ENCODE results near the gene PDGFB.
A peak's percentile ranks its signal among the peaks of the same experiment; 100 is the strongest.

PDGFB gene

GRCh38 chr22:39254122-39254521 is 9.3 kb upstream of the PDGFB start:
- DNase-seq (ENCODE audit: low spot score), result no peak

DNA sequence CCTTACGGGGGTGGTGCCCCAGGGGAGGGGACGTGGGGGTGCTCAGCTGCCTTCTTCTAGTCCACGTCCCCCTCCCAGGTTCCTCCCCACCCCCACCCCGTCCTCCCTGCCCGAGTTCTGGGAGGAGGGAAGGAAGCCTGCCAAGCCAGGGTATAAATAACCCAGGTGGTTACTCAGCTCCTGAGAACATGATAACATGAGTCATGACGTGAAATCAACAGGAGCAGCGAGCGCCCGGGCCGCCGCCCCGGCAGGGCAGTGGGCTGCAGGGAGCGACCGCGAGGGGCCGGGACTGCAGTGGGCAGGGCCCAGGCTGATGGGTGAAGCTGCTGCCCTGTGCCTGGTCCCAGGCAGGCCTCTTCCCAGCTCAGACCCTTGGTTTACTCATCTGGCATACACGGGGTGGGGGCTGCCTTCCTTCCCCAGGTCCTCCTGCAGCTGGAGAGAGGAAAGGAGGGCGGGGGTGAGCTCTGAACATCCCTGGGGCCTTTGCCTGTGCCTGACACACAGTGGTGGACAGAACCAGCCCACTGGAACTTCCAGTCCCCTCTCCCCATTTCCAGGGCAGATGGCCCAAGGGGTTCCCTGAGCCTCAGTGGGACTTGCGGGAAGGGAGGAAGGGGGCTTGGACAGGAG is 8.8 kb upstream of the PDGFB start:
- peak; percentile 84 for DNase-seq (ENCODE audit: low spot score)

DNA sequence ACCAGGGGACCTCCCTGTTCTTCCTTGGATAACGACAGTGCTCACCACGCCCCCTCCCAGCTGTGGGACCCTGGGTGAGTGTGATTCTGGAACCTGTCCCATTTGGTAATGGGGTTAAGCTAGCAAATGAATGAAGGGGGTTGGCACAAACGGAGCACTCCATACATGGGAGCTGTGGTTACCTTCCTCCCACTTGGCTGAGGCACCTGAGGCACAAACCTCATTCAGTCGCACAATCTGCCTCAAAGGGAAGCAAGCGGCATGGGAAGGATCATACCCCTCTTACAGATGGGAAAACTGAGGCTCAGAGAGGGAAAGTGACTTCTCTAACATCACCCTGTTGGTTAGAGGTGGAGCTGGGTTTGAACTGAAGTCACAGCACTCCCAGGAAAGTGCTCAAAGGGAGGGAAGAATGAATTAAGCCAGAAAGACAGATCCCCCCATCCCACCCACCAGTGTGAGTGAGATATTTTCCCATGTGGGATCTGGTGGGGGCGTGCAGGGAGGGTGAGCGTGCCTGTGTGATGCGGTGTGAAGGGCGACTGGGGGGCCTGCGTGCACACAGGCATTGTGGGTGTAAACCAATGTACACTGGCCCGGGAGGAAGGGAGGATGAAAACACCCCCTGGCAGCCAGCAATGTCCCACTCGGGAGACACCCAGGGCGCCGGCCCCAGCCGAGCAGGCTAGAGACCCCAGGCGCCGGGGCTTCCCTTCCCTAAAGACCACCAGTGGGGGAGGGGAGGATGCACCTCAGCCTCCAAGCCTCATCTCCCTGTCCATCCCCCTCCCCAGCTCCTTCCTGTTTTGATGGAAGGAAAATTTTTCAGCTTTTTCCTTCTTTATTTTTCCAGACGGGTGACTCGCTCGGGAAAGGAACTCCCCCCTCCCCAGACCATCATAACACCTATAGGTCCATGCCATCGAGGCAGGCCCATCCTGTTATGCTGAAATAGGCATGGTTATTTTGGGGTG is 8.0 kb upstream of the PDGFB start:
- DNase-seq (ENCODE audit: low spot score), result no peak

GRCh38 chr22:39251762-39252460 is 7.1 kb upstream of the PDGFB start:
- DNase-seq (ENCODE audit: low spot score), result no peak

GRCh38 chr22:39250838-39251237 is 6.1 kb upstream of the PDGFB start:
- no peak for DNase-seq (ENCODE audit: low spot score)

DNA sequence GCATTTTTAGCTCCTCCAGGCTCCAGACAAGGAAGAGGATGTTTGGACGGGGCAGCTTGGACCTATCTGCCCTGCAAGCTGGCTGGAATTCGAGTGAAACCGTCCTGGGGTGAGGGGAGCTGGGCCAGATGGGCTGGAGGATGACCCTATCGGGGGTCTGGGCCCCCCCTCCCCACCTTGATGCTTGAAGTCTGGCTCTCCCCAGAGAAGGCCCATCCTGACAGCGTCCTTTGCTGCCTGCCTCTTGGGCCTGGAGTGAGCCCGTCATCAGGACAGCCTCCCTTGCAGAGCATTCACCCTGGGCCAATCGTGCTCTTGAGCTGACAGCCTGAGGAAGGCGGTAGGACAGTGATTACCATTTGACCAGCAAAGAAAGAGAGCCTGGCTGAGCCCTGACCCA is 5.3 kb upstream of the PDGFB start:
- DNase-seq (ENCODE audit: low spot score), result no peak

GRCh38 chr22:39249086-39249704 is 4.4 kb upstream of the PDGFB start:
- no peak for DNase-seq (ENCODE audit: low spot score)

DNA sequence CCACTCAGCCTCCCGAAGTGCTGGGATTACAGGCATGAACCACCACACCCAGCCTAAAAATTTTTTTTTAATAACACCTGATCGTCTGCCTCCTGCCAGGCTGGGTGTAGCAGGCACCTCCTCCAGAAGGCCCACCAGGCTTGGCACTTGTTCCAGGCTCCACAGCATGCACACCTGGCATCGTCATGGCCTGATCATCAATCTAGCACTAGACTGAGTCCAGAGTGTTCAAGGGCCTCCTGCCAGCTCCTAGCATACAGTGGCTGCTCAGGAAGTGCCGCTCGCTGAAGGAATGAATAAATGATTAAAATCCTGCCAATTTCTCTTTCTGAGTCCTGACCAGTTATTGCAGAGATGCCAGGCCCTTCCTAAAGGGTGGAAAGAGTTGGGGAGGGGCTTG is 3.5 kb upstream of the PDGFB start:
- no peak for DNase-seq (ENCODE audit: low spot score)

DNA sequence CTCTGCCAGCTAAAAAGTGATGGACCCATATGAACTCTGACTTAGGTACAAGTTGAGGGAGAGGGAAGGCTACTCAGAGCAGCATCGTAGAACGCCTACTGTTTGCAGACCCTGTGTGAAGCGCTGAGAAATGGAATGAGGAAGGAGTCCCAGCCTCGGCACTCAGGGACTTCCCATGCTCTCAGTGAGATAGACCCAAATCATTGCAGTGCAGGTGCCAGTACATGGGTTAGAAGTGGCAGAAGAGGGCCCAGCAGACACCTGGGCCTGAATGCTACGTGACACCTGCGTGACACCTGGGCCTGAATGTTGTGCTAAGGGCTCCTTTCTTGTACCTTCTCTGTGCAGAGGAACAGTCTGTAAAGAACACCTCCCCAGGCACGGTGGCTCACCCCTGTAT is 2.6 kb upstream of the PDGFB start:
- no peak for DNase-seq (ENCODE audit: low spot score)

DNA sequence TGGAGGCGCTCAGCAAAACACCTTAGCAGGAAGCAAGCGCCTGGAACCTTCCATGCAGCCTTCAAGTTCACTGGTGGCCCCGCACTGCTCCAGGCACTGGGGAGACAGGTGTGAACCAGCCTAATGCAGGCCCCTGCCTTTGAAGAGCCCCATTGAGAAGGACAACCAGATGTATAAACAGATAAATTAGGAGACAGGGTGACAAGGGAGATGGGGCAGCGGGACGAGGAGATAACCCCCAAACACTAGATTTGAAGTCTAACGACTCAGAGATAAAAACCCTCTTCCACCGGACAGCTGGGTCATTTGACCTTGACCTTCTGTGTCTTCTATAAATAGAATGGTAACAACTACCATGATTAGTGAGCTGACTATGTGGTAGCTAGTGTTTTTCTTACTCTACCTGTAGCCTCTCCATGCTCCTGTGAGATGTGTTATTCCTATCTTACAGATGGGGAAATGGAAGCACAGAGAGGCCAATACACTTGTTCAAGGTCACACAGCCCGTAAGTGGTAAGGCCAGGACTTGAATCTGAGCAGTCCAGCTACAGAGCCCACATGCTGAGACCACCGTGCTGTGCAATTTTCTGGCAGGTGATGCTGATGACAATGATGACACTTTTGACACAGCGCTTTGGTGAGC is 2.0 kb upstream of the PDGFB start:
- no peak for DNase-seq (ENCODE audit: low spot score)

- no peak for DNase-seq (ENCODE audit: low spot score)
Measured at GRCh38 chr22:39246217-39246616, 1.4 kb upstream of the PDGFB start.

DNA sequence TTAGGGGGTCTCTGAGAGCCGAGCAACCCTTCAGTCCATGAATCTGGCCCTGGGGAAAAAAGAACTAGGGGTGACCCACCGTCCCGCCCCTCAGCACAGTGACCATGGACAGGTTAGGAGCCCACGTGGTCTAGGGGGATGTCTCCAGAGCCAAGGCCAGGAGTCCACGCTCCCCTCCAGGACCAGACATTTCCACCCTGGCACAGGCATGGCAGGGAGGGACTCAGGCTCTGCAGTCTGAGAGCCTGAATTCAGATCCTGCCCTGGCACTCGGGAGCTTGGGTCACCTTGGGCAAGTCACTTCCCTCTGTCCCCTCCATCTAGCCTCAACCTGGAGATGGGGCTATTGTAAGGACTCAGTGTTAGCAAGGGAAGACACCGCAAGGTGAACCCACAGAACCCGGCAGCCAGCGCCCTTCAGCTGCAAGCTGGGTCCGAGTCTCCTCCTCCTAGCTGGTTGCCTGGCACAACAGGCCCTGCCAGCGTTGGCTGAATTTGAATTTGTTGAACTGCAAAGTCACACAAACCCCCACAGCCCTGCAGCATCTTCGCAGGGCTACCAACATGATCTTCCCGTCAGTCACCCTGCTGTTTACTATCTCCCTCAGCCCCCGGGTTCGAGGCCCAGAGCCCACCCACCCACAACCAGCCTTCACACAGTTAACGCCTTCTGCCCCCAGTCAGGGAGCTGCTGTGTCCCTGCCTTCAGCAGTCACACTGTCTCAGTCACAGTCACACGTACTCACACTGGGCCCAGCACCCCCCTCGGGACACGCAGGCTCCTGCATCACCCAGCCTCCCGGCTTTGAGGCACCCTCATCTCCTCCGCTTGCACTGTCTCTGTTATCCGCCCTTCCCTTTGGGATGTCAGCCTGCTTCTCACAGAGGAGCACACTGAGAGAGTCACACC is 603 bp upstream of the PDGFB start:
- no peak for DNase-seq (ENCODE audit: low spot score)

DNA sequence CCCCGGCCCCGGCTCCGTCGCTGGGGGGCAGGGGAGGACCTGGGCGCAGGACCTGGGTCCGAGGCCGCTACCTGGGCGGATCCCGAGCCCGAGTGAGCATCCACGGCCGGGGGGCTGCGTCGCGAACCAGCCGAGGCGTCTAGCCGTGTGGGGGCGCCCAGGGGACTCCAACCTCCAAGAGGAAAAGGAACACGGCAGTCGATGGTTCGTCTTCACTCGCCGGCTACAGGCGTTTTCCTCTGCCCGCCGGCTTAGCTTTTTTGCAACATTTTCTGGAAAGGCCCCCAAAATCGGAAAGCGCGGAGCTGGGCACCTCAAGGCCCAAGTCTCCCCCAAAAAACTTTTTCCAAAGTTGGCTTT is 666 bp downstream of the PDGFB start:
- DNase-seq (ENCODE audit: low spot score), result no peak

DNA sequence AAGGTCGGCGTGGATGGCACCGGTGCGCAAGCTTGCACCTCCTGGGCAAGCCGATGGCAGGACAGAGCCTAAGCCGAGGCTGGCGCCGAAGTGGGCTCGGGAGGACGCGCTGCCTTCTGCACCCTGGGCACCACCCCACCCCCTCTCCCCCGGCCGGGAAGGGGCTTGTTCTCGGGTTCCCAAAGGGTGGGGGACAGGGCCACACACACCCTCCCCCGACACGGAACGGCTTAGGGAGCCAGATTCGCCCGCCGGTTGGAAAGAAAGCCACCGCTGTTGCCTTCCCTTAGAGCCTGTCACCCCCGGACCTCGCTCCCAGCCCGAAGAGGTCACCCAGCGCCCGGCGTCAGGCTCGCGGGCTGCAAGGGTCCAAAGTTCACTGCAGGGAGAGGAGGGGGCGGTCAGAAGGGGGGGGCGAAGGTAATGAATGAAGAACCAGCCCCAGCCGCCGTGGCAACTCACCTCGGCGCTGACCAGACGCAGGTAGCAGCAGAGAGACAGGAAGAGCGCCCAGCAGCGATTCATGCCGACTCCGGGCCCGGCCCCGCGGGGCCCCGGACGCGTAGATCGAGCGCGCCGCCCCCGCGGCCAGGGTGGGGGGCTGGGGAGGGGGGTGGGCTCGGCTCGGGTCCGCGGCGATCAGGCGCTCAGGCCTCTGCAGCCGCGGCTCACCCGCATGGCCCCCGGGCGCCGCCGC is 1.2 kb downstream of the PDGFB start:
- no peak for DNase-seq (ENCODE audit: low spot score)

GRCh38 chr22:39242595-39243438 is 2.0 kb downstream of the PDGFB start:
- DNase-seq (ENCODE audit: low spot score), result no peak

DNA sequence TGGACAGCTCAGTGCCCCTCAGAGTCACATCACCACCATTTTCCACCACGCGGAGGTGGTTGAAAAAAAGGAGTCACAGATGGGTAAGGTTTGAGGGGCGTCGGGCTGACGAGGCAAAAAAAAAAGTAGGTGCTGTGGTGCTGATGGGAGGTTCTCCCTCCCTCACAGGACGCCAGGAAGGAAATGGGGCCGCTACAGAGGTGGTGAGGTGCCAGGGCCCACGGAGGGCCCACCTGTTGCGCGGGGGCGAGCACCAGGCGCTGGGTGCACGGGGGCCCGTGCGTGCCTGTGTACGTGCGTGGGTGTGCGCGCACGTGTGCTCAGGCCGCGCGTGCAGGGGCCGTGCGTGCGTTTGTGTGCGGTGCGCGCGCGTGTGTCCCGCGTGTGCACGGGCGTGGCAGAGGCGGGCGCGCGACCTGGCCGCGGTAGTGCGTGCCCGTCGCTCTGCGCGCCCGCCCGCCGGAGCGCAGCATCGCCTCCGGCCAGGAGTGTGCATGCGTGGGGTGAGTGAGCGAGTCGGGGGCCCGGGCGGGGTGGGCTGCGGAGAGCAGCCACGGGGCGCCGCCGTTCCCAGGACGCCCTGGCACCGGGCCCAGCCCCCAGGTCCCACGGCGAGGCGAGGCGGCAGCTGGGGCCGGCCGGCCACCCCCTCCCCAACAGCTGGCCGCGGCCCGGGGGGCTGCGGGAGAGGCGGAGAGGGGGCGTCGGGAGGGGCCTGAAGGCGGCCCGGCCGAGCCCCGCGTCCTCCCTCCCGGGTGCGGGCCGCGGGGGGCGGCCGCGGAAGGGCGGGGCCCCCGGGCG is 2.8 kb downstream of the PDGFB start:
- DNase-seq (ENCODE audit: low spot score), result no peak

GRCh38 chr22:39240831-39241793 is 3.7 kb downstream of the PDGFB start:
- no peak for DNase-seq (ENCODE audit: low spot score)
